GM10847 (cell line): ENCODE measurements around the gene PARD3B.

Experiments used
- POLR2A ChIP-seq: IDR thresholded peaks from 2 replicates; pipeline ENCODE4 v1.6.1; 2011; ENCODE audit not compliant: insufficient read length; ENCODE audit errors: extremely low read depth

PARD3B gene

DNA sequence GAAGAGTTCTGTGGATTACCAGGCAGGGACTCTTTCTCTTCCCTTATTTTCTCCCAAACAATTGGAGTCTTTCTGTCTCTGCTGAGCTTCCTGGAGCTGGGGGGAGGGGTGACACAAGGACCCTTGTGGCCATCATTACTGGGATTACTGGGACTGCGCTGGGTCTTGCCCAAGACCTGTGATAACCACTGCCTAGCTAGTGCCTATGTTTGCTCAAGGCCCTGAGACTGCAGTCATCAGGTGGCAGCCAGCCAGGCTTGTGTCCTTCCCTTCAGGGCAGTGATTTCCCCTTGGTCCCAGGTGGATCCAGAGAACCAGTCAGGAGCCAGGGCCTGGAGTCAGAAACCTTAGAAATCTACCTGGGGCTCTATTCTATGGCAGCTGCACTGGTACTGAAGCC is 355.6 kb downstream of the PARD3B start:
- TF ChIP-seq POLR2A: no peak

- TF ChIP-seq POLR2A: no peak
Measured at GRCh38 chr2:204901591-204901990, 356.3 kb downstream of the PARD3B start.

DNA sequence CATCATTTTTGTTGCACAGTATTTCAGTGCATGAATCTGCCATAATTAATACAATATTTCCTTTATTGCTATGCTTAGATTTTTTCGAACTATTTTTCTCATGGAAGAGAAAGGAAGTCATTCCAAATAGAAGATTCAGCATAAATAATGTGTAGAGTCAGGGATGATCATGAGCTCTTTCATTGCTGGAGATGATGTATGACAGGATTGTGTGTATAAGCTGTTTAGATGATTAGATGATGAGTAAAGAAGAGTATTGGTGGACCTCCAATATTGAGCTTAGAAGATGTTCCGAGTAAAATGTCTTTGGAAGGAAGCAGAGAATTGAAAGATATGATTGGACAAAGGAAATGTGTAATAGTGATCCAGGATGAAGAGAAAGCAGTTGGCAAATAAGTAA is 364.5 kb downstream of the PARD3B start:
- no peak for TF ChIP-seq POLR2A

DNA sequence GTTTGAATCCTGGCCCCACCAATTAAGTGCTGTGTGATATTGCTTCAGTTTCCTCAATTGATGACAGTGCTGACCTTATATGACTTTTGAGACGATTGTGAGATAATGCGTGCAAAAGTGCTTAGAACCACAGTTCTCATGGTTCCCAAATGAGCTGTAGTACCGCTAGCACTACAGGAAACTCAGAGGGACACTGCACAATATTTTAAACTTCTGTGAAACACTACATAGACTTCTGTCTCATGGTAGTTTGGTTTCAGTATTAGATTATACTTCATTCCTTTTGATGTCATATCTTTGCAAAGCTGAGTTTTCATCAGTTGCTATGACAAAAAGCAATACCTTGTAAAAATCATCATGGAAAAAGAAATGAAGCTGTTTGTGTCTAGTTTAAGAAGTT is 368.0 kb downstream of the PARD3B start:
- no peak for TF ChIP-seq POLR2A

GRCh38 chr2:204913854-204914464 is 368.7 kb downstream of the PARD3B start:
- no peak for TF ChIP-seq POLR2A

GRCh38 chr2:204914708-204915107 is 369.4 kb downstream of the PARD3B start:
- no peak for TF ChIP-seq POLR2A

- TF ChIP-seq POLR2A: no peak
Measured at GRCh38 chr2:204917089-204917701, 371.9 kb downstream of the PARD3B start.

DNA sequence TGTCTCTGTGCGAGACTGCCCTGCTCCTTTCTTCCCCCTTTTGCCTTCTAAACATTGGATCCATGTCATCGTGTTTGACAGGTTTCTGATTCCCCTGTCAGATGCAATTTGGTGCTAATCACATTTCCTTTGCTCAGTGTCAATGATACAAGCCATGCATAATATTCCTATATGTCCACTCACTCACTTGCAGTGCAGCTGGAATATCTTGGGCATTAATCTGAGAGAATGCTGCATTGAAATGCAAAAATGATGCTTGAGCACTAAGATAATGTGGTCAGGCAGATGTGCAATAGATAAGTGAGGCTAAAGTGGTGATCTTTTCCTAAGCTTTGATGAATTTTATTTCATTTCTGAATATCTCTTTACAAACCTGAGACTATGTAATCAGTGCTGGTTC is 375.5 kb downstream of the PARD3B start:
- TF ChIP-seq POLR2A: no peak

DNA sequence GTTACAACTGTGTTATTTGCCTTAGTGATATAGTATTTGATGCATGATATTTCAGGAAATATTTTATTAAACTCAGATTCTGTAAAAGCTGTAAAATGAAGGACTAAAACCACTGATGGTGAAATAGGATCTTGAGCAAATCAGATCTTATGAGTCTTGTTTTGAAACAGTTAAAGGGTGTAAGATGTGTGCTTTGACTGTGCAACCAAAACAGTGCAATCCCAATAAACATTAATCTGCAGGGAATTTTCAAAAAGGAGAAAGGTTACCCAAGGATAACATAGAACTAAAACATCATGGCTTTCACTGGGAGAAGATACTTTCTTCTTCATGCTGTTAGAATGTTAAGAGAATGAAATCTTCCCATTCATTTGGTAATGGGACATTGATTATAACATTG is 378.7 kb downstream of the PARD3B start:
- no peak for TF ChIP-seq POLR2A

DNA sequence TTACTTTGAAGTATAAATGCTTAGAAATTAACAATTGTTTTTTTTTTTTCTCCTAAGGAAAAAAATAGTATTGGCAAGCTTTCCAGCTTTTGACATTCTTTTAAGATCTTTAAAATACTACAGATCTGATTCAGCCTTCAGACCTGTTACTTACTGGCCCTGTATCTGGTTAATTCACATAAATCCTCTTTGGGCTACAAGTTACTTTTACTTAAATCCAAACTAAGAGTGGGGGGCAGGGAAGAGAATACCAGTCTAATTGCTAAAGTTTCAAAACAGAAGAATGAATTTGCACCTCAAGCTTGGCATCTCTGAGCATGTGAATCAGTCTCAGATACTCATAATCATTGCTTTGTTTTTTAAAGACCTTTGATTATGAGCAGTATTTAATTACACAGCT is 386.3 kb downstream of the PARD3B start:
- no peak for TF ChIP-seq POLR2A

DNA sequence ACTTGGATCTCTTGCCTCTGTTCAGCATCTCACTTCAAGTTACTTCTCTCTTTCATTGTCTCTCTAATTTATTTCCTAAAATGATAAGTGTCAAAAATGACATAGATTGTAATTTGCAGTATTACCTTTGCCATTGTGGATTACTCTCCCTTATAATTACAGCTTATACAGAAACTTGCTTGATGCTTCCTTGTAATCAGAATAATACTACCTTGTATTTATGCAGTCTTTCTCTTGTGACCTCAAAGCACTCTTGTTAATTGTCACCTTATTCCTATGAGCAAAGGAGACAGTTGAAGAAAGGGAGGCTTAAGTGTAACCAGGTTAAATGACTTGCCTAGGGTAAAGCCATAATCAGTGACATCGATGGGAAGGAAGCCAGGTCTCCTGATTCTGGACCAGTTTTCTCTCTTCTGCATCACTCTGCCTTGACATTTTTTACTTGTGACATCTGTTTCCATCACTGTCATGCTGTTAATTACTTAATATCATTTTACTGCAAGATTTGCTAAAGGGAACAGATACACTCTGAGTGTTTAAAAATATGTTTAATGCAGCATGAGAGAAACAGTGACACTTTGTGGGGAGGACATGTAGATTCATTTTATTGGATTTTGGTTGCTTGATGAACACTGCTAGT is 388.6 kb downstream of the PARD3B start:
- no peak for TF ChIP-seq POLR2A

GRCh38 chr2:204944927-204945326 is 399.7 kb downstream of the PARD3B start:
- no peak for TF ChIP-seq POLR2A

DNA sequence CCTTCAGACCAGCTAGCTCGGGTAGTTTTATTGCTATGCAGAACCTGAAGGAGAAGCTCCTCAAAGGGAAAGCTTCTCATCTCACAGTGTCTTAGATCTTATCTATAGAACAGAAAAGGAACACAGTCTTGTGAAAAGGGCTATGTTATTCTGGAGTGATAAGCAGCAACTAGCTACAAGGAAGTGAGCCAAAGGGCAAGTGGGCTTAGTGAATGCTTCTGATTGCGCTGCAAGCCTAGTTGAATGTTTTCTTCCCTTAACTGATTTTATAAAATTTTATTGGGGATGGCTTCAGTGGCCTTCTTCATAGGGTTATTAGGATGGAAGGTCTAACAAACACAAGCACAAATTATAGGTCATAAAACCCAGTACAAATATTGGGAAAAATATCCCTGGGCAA is 400.1 kb downstream of the PARD3B start:
- no peak for TF ChIP-seq POLR2A

GRCh38 chr2:204946892-204947291 is 401.6 kb downstream of the PARD3B start:
- no peak for TF ChIP-seq POLR2A

GRCh38 chr2:204947405-204947804 is 402.1 kb downstream of the PARD3B start:
- no peak for TF ChIP-seq POLR2A

- no peak for TF ChIP-seq POLR2A
Measured at GRCh38 chr2:204948024-204948763, 402.9 kb downstream of the PARD3B start.

DNA sequence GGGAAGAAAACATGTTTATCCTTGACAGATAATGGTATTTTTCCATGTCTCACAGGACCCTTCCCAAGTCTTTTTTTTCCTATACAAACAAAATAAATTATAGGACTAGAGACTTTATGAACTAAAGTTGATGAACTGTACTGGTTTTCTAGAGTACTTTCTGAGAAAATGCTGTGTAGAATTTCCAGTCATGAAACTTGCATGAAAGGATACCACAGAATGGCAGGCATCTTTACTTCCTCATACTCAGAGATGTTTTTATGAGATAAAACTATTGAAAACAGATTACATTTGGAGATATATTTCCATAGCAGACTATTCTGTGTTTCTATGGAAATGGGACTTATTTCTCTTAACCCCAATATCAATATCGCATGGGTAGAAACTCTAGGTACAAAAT is 403.5 kb downstream of the PARD3B start:
- TF ChIP-seq POLR2A: no peak
